Measurements from ENCODE around the gene ARID5B.

ARID5B gene

DNA sequence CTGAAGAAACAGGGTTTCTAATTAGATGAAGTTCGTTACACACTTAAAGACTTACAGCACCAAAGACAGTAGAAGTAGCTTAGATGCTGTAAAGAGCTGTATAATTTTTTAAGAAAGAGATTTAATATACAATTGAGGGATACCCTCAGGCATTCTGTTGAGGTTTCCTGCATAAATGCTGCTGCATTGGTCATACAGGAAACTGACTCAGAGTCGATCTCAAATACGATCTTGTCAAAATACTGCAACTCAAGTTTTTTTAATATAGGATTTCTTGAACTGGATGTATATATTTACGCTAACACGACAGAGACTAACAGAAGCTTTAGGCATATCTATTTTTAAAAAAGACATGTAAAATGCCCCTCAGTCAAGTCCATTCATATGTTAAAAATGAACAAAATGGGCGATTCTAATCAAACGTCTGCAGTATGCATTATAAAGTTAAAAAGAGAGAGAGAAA, 2.4 kb upstream of the ARID5B start (continued):
- TF ChIP-seq, protein P1, sequence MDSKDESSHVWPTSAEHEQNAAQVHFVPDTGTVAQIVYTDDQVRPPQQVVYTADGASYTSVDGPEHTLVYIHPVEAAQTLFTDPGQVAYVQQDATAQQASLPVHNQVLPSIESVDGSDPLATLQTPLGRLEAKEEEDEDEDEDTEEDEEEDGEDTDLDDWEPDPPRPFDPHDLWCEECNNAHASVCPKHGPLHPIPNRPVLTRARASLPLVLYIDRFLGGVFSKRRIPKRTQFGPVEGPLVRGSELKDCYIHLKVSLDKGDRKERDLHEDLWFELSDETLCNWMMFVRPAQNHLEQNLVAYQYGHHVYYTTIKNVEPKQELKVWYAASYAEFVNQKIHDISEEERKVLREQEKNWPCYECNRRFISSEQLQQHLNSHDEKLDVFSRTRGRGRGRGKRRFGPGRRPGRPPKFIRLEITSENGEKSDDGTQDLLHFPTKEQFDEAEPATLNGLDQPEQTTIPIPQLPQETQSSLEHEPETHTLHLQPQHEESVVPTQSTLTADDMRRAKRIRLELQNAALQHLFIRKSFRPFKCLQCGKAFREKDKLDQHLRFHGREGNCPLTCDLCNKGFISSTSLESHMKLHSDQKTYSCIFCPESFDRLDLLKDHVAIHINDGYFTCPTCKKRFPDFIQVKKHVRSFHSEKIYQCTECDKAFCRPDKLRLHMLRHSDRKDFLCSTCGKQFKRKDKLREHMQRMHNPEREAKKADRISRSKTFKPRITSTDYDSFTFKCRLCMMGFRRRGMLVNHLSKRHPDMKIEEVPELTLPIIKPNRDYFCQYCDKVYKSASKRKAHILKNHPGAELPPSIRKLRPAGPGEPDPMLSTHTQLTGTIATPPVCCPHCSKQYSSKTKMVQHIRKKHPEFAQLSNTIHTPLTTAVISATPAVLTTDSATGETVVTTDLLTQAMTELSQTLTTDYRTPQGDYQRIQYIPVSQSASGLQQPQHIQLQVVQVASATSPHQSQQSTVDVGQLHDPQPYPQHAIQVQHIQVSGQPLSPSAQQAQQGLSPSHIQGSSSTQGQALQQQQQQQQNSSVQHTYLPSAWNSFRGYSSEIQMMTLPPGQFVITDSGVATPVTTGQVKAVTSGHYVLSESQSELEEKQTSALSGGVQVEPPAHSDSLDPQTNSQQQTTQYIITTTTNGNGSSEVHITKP (tag by site-specific recombination; IDR thresholded peaks at IDR 0.05): 0 out of 2 replicates have a peak, but pooled peaks have one; percentile 17
- TF ChIP-seq ZFP41 (tag by site-specific recombination; IDR thresholded peaks at IDR 0.05; ENCODE audit: borderline replicate concordance) (no peak), ZNF473 (tag by site-specific recombination; IDR thresholded peaks at IDR 0.05) (no peak), ZNF394 (tag by site-specific recombination; IDR thresholded peaks at IDR 0.05; ENCODE audit: borderline replicate concordance) (peak; percentile 10; the same call in 1 of the 2 replicates), GLI2 (tag by site-specific recombination; IDR thresholded peaks at IDR 0.05; ENCODE audit: borderline replicate concordance, low read depth) (peak; percentile 22; the same call in 1 of the 2 replicates)

DNA sequence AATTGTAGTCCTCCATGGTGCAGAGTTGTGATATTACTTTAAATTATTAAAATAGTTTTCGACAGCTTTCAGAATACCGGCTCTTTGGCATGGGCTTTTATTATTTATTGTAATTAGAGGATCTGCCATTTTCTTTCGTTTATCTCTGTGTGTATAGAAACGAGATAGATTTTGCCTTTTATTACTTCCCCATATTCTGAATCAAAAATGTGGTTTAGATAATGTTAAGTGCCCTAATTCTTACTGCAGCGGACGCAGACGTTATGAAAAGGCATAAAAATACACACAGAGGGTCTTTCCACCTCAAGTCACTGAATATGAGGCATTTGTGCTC, 1.9 kb upstream of the ARID5B start:
- POLR2A ChIA-PET: interaction anchor here (0.9 kb wide), 1 partner anchor 16 kb away, joined by 3 read pairs; no protein-coding TSS in a partner anchor

More for the DNA sequence above, 1.9 kb upstream of the ARID5B start:
- H3K9me3 ChIP-seq (ENCODE audit: control insufficient read depth, insufficient read depth, low read depth, low read length): no peaks in the 10 kb centered on the region
- H3K27ac ChIP-seq (ENCODE audit: extremely low read depth, low read depth, low read length): peak overlapping the region; percentile 100
- H3K36me3 ChIP-seq (ENCODE audit: control insufficient read depth in 2 of 2, insufficient read depth in 1 of 2, low read length in 2 of 2): no peaks in the 10 kb centered on the region
- TF ChIP-seq, protein P2, sequence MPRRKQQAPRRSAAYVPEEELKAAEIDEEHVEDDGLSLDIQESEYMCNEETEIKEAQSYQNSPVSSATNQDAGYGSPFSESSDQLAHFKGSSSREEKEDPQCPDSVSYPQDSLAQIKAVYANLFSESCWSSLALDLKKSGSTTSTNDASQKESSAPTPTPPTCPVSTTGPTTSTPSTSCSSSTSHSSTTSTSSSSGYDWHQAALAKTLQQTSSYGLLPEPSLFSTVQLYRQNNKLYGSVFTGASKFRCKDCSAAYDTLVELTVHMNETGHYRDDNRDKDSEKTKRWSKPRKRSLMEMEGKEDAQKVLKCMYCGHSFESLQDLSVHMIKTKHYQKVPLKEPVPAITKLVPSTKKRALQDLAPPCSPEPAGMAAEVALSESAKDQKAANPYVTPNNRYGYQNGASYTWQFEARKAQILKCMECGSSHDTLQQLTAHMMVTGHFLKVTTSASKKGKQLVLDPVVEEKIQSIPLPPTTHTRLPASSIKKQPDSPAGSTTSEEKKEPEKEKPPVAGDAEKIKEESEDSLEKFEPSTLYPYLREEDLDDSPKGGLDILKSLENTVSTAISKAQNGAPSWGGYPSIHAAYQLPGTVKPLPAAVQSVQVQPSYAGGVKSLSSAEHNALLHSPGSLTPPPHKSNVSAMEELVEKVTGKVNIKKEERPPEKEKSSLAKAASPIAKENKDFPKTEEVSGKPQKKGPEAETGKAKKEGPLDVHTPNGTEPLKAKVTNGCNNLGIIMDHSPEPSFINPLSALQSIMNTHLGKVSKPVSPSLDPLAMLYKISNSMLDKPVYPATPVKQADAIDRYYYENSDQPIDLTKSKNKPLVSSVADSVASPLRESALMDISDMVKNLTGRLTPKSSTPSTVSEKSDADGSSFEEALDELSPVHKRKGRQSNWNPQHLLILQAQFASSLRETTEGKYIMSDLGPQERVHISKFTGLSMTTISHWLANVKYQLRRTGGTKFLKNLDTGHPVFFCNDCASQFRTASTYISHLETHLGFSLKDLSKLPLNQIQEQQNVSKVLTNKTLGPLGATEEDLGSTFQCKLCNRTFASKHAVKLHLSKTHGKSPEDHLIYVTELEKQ (tag by site-specific recombination; IDR thresholded peaks at IDR 0.05; ENCODE audit: borderline replicate concordance): no peak
- TF ChIP-seq, protein P3, sequence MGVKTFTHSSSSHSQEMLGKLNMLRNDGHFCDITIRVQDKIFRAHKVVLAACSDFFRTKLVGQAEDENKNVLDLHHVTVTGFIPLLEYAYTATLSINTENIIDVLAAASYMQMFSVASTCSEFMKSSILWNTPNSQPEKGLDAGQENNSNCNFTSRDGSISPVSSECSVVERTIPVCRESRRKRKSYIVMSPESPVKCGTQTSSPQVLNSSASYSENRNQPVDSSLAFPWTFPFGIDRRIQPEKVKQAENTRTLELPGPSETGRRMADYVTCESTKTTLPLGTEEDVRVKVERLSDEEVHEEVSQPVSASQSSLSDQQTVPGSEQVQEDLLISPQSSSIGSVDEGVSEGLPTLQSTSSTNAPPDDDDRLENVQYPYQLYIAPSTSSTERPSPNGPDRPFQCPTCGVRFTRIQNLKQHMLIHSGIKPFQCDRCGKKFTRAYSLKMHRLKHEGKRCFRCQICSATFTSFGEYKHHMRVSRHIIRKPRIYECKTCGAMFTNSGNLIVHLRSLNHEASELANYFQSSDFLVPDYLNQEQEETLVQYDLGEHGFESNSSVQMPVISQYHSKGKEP (tag by site-specific recombination; IDR thresholded peaks at IDR 0.05): 0 out of 2 replicates have a peak, but pooled peaks have one; percentile 0
- TF ChIP-seq ZNF350 (tag by site-specific recombination; IDR thresholded peaks at IDR 0.05) (no peak), ZNF2 (tag by site-specific recombination; IDR thresholded peaks at IDR 0.05) (0 out of 2 replicates have a peak, but pooled peaks have one; percentile 6), ZNF785 (tag by site-specific recombination; IDR thresholded peaks at IDR 0.05) (no peak)
- TF ChIP-seq, protein P4, sequence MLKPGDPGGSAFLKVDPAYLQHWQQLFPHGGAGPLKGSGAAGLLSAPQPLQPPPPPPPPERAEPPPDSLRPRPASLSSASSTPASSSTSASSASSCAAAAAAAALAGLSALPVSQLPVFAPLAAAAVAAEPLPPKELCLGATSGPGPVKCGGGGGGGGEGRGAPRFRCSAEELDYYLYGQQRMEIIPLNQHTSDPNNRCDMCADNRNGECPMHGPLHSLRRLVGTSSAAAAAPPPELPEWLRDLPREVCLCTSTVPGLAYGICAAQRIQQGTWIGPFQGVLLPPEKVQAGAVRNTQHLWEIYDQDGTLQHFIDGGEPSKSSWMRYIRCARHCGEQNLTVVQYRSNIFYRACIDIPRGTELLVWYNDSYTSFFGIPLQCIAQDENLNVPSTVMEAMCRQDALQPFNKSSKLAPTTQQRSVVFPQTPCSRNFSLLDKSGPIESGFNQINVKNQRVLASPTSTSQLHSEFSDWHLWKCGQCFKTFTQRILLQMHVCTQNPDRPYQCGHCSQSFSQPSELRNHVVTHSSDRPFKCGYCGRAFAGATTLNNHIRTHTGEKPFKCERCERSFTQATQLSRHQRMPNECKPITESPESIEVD (tag by site-specific recombination; IDR thresholded peaks at IDR 0.05): peak; percentile 90
- TF ChIP-seq, protein P5, sequence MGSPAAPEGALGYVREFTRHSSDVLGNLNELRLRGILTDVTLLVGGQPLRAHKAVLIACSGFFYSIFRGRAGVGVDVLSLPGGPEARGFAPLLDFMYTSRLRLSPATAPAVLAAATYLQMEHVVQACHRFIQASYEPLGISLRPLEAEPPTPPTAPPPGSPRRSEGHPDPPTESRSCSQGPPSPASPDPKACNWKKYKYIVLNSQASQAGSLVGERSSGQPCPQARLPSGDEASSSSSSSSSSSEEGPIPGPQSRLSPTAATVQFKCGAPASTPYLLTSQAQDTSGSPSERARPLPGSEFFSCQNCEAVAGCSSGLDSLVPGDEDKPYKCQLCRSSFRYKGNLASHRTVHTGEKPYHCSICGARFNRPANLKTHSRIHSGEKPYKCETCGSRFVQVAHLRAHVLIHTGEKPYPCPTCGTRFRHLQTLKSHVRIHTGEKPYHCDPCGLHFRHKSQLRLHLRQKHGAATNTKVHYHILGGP (tag by site-specific recombination; IDR thresholded peaks at IDR 0.05): no peak
- H3K4me3 ChIP-seq (ENCODE audit: low read depth, low read length): peak overlapping the region; percentile 53
- CTCF ChIA-PET: interaction anchor here (0.5 to 1.8 kb wide), 6 partner anchors 120 to 1068 kb away, joined by 3 to 6 read pairs (median 4); no protein-coding TSS in a partner anchor
- H3K4me1 ChIP-seq (ENCODE audit: control insufficient read depth, insufficient read depth, low read length): peaks cover 16% of the 10 kb centered on the region

All from HEK293 (cell line).